HG03457 (cell line): ENCODE data around the gene PRIMPOL.
"Not testable (repeated sequence)": the region's sequence is repeated elsewhere in the genome, so short reads cannot be mapped to it uniquely, and the experiment has no call there.

ENCODE experiments used
- ATAC-seq: cut with Tn5 transposase; IDR thresholded peaks from one replicate; pipeline ENCODE4 v1.9.1; 2021; ENCODE audit warnings: moderate number of reproducible peaks; ENCODE audit not compliant: unreplicated experiment

Gene PRIMPOL, protein sequence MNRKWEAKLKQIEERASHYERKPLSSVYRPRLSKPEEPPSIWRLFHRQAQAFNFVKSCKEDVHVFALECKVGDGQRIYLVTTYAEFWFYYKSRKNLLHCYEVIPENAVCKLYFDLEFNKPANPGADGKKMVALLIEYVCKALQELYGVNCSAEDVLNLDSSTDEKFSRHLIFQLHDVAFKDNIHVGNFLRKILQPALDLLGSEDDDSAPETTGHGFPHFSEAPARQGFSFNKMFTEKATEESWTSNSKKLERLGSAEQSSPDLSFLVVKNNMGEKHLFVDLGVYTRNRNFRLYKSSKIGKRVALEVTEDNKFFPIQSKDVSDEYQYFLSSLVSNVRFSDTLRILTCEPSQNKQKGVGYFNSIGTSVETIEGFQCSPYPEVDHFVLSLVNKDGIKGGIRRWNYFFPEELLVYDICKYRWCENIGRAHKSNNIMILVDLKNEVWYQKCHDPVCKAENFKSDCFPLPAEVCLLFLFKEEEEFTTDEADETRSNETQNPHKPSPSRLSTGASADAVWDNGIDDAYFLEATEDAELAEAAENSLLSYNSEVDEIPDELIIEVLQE

DNA sequence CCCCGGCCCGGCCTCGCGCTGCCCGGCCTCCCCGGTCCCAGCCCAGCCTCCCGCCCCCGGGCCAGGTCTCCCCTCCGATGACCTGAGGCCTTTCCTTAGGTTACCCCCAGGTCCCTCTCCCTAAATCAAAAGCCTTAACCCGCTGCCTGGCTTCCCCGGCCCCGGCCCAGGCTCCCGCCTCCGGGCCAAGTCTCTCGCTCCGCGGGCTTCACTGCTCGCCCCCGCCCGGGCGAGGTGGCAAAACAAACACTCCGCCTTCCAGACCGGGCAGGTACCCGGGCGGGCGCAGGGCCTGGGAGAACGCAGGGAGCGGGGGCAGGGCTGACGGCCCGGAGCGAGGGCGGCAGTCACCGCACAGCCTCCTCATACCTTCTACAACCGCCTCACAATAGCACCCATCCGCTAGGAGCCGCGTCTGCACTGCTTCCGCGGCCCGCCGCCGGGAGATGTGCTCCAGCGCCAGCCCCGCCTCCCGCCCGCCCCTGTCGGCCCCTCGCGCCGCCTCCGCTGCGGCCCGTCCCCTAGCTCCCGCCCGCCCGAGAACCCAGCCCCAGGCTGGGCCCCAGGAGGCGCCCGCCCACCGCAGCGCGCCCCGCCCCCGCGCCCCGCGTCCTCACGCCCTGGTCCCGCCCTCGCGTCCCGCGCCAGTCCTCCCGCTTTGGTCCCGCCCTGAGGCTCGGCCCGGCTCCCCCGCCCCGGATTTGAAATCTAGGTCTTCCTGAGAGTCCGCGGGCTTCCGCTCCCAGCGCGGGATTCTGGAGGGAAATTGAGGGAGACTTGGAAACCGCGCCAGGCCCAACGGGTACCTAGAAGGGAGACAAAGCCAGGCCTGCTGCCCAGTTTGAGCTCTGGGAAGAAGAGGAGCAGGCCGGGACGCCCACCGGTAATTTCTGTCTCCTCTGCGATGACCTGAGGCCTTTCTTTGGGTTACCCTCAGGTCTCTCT, at the start of gene PRIMPOL, which contains the start of gene CASP3:
Gene PRIMPOL, plus strand, starts transcription at position 713 of the 945 bp plus-strand sequence. CDS start 7,403 bp downstream, outside the sequence.
Gene CASP3, minus strand, starts transcription at position 422 of the 945 bp plus-strand sequence. CDS start 10,994 bp downstream, outside the sequence.
- peak; percentile 73 for ATAC-seq

DNA sequence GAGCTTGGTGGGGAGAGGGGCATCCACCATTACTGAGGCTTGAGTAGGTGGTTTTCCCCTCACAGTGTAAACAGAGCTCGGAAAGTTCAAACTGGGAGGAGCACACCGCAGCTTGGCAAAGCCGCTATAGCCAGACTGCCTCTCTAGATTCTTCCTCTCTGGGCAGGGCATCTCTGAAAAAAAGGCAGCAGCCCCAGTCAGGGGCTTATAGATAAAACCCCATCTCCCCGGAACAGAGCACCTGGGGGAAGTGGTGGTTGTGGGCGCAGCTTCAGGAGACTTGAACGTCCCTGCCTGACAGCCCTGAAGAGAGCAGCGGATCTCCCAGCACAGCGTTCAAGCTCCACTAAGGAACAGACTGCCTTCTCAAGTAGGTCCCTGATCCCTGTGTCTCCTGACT, 48.6 kb upstream of the PRIMPOL start:
- ATAC-seq: not testable (repeated sequence)

DNA sequence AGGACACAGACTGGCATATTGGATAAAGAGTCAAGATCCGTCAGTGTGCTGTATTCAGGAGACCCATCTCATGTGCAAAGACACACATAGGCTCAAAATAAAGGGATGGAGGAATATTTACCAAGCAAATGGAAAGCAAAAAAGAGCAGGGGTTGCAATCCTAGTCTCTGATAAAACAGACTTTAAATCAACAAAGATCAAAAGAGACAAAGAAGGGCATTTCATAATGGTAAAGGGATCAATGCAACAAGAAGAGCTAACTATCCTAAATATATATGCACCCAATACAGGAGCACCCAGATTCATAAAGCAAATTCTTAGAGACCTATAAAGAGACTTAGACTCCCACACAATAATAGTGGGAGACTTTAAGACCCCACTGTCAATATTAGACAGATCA, 46.7 kb upstream of the PRIMPOL start:
- ATAC-seq: not testable (repeated sequence)

DNA sequence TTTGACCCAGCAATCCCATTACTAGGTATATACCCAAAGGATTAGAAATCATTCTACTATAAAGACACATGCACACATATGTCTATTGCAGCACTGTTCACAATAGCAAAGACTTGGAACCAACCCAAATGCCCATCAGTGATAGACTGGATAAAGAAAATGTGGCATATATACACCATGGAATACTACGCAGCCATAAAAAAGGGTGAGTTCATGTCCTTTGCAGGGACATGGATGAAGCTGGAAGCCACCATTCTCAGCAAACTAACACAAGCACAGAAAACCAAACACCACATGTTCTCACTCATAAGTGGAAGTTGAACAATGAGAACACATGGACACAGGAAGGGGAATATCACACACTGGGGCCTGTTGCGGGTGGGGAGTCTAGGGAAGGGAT, 42.1 kb upstream of the PRIMPOL start:
- not testable (repeated sequence) for ATAC-seq

DNA sequence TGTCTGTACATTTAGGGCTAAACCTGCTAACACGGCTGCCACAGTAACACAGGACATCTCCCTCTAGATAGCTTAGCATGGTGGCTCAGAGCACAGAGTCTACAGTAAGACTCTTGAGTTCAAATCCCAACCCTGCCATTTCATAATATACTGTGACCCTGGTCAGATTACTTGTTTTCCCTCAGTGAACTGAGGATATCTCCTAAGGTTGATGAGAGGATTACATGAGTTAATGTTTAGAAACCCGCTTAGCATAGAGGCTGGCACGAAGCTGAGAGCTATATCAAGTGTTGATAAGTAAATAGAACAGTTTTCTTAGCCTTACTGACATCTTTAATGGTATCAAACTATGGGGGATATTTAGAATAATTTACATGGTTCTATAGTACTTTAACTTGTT, 37.5 kb upstream of the PRIMPOL start:
- ATAC-seq: no peak

DNA sequence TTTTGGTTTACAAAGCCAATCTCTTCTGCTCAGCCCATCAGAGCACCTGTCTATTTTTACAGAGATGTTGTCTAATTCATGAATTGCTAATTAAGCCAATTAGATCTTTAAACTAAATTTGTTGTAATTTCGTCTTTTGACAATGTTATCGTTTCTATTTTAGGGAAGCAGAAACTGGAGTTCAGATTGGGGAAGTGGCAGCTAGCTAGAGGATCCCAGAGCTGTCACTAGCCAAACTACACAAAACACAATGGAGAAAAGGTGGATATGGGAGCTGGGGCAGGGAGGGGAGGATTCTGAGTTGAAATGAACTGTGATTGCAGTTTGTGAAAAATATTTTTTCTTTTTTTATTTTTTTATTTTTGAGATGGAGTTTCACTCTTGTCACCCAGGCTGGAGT, 36.1 kb upstream of the PRIMPOL start:
- ATAC-seq: no peak

DNA sequence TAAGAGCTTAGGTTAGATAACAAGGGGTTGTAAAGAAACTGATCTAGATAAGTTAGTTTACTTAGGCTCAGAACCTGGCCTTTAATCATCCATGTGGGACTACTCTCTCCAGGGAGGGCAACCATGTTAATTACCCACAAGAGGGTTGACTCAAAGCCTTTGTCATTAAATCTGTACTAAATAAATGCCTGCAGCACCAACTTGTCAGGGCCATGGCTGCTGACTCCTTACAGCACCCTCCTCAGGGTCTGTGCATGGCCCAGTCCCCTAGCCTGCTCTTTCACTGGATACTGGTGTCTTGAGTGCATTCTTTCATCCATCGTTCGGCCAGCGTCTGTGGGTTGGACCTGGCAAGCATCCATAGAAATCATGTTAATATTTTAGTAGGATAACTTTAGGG, 35.0 kb upstream of the PRIMPOL start:
- ATAC-seq: no peak

DNA sequence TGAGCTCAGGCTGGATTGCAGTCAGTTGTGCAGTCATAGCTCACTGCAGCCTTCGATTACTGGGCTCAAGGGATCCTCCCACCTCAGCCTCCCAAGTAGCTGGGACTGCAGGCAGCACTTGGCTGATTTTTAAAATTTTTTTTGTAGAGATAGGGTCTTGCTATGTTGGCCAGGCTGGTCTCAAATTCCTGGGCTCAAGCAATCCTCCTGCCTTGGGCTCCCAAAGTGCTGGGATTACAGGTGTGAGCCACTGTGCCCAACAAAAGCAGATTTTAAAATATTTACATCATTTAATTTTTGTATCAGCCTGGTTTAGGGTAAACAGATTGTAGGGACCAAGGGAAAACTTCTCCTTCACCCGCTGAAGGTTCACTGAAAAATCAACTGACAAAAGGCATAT, 33.4 kb upstream of the PRIMPOL start:
- not testable (repeated sequence) for ATAC-seq

DNA sequence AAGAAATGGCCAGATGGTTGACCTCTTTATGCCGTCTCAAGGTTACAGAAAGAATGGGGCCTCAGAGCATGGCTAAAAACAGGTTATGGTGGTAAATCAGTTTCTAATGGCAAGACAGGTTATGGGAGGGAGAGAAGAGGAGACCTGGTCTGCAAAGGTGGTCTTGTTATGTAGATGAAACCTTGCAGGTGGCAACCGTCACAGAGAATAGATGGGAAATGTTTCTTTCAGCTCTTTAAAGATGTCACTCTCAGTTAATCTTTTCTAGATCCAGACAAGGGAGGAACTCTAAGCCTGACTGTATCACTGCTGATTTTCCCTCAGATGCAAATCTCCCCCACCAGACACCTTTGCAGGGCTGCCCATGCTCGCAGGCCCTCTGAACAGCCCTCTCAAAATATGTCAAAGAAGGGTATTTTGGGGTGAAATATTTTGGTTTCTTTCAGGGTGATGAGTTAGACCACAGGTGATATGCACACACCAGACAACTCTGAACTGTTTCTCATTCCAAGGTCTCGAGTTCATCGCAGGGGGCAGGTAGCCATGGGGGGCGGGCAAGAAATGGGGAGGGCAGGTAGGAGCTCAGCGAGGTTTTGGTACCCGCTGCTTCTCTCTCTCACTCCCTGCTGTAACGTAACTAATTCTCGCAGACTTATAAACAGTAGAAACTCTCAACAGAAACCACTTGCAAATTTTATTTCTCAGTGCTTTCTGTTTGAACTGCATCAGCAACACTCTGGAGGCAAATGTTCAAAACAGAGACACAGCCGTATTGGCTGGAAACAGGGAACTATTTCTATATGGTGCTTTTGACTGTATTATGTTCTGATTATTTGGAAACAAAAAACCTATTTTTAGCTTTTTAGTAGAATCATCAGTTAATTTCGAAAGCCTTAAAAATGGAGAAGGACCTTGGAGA, 32.6 kb upstream of the PRIMPOL start:
- ATAC-seq: peak; percentile 69

DNA sequence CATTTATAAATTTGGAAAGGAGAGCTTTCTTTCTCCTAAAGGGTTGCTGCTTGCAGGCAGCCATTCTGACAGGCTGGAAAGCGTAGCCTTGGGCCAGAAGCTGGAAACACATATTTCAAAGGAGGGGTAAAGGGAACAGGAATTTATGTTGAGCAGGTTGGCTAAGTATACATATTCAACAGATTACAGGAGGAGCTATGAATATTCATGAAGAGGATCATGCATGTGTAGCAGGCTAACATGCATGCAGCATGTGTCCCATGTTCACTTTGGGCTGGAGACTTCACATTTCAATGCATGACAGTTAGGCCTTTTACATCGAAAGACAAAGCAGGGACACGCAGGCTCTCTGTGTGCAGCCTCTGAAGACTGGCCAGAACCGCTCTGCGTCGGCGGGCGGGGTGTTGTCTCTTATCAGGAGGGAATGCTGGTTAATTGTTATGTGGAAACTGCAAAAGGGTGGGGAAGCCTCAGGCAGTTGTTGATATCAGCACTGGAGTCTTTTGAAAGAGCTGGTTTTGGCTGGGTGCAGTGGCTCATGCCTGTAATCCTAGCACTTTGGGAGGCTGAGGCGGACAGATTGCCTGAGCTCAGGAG, 31.8 kb upstream of the PRIMPOL start:
- ATAC-seq: no peak

DNA sequence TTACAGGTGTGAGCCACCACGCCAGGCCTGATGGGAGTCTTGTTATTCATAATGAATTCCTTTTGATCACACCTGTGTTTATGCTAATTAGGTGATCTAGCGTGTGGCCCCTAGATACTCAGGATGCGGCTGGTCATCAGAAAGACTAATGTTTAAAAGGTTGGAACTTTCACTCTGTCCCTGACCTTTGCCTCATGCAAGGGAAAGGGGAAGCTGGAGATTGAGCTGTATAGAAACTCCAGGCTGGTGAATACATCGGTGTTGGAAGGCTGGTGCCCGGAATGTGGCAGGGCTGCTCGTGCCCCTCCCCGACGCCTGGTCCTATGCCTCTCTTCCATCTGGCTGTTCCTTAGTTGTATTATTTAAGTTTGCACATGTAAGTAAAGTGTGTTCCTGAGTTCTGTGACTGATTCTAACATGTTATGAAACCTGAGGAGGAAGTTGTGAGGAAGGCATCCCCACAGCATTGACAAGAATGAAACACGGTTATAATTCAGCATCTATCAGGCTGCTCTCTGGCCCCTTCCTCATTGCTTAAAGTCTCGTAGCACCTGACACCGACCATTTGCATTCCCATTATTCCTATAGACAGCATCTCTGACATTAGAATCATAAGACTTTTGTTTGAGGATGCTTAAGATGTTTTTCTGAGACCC, 29.2 kb upstream of the PRIMPOL start:
- no peak for ATAC-seq

DNA sequence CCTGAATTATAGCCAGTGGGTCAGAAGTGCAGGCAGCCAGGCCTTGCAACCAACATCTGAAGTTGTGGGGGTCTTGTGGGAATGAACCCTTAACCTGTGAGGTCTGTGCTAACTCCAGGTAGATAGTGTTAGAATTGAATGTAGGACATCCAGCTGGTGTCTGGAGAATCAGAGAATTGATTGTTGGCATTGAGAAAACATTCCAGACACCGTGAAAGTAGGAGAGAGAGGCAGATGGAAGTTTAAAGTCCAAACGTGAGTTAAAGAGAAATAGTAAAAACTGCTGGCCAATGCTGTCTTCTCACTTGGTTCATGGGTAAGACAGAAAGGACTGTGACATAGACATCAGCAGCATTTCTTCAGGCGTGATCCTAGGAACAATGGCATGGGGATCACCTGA, 28.0 kb upstream of the PRIMPOL start:
- ATAC-seq: no peak

DNA sequence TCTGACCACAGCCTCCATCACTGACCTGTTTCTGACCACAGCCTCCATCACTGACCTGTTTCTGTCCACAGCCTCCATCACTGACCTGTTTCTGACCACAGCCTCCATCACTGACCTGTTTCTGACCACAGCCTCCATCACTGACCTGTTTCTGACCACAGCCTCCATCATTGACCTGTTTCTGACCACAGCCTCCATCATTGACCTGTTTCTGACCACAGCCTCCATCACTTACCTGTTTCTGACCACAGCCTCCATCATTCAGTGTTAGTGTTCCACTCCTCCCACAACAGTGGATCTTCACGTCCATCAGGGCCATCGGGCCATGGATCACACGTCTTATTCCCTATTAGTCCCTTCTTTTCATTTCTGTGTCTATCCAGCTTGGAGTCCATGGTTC, 25.0 kb upstream of the PRIMPOL start:
- ATAC-seq: not testable (repeated sequence)

DNA sequence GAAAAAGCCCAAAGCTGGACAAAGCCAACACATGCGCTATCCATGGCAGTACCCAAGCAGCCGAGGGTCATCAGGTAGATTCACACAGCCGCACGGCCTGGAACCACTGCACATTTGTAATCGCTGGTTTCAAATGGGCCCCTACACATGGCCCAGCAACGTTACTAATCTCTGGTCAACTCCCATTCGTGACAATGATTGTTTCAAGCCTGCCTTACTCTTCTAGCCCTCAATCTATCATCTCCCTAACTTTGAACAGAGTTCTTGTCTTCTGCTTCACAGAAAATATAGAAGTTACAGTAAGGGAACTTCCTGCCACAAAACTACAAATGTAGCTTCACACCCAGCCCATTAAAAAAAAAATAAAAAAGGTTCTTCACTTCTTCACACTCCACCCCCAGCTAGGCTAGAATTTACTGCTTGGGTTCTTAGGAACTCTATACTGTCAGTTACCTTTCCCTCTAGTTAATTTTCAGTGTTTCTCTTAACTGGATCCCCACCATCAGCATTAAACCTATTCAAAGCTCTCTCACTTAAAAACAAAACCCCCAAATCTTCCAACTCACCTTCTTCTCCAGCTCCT, 24.5 kb upstream of the PRIMPOL start:
- ATAC-seq: no peak

DNA sequence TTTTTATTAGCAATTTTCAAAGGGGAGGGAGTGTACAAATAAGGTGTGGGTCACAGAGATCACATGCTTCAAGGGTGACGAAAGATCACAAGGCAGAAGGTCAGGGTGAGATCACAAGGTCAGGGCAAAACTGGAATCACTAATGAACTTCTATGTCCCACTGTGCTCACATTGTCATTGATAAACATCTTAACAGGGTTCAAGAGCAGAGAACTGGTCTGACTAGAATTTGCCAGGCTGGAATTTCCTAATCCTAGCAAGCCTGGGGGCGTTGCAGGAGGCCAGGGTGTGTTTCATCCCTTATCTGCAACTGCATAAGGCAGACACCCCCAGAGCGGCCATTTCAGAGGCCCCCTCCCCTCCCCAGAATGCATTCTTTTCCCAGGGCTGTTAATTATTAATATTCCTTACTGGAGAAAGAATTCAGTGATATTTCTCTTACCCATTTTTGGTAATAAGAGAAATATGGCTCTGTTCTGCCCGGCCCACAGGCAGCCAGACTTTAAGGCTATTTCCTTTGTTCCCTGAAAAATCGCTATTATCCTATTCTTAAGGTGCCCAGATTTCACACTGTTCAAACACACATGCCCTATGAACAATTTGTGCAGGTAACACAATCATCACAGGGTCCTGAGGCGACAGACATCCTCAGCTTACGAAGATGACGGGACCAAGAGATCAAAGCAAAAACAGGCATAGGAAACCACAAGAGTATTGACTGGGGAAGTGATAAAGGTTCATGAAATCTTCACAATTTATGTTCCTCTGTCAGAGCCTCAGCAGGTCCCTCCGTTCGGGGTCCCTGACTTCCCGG, 23.5 kb upstream of the PRIMPOL start:
- ATAC-seq: not testable (repeated sequence)

DNA sequence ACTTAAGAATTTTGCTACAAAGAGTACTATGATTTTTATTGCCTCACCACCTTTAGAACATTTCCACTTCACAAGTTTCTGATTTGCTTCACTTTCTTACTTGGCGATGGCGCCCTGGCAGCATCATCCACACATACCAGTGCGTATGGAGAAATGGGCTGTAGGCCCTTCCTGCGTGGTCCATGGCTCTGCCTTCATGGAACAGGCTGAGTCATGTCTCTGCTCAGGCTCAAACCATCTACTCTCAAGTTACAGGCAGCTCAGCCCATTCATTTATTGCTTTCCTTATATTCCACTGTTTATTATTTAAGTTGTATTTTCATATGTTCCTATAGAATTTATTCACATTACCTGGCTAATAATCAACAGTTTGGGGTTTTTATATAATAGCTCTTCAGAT, 21.4 kb upstream of the PRIMPOL start:
- ATAC-seq: no peak

DNA sequence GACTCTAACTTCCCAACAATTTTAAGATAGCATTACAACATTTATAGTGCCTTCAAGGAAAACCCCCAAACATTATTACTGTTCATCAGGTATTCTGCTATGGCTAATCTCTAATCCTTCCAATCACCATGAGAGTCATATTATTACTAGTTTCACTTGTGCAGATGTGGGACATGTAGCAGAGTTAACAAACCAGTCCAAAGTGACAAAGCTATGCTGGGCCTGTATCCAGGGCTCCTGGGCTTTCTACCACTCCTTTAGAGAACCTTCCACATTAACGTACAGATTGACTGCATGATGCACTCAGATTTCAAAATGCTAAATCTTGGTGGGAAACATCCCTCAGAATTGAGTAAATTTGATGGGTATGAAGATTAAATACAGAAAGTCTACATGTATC, 16.7 kb upstream of the PRIMPOL start:
- ATAC-seq: no peak

DNA sequence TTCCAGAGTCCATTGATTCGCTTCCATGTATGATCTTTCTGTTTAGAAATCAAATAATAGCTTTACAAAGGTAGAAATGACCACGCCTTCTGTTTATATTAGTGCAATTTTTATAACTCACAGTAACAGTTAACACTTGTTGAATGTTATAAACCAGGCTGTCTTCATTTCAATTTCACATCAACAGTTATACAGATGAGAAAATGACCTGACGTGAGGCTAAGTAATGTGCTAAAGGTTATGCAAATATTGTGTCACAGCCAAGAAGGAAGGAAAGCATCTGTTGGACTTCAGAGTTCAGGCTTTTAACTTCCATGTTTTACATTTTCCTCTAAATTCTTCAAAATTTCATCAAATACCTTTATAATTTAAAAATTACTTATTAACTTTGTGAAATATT, 14.2 kb upstream of the PRIMPOL start:
- ATAC-seq: no peak
